ENCODE measurements around the gene NRAP. TPM values are rescaled to one million over a fixed set of nuclear protein-coding genes. Genes with fewer than 3 reads are reported as not detected.
A peak's percentile ranks its signal among the peaks of the same experiment; 100 is the strongest.

The NRAP gene
- polyA plus RNA-seq, 3 donors, result not detected

GRCh38 chr10:113708640-113709039 lies 44.8 kb upstream of the NRAP start:
- intact Hi-C loops (cut with micrococcal nuclease), result loop anchor here in 1 of 2 donors (10.0 kb wide), 1 partner anchor 406 kb away; no protein-coding TSS in a partner anchor
- WGBS (ENCODE audit: insufficient coverage), result 100% methylated on average over 1 of the region's 6 CpGs

DNA sequence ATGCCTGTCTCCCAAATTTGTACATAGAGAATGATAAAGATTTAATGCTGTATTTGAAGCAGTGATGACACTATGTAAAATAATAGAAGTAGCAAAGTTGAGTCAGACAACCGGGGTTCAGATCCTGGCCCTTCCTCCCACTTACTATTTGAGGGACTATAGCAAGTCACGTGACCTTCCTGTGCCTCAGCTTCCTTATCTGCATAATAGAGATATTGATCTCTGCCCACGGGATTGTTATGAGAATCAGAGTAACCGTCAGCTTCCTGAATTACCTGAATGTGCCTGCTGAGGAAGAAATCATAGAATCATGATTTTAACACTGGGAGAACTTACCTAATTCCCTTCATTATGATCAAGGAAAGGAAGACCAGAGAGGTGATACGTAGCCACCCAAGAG lies 42.8 kb upstream of the NRAP start:
- no peaks in the 10 kb centered on the region for H3K27me3 ChIP-seq (ENCODE audit: control insufficient read depth in 2 of 2, insufficient read depth in 2 of 2, low read length in 2 of 2)
- H2AFZ ChIP-seq (ENCODE audit: insufficient read depth, low read depth, low read length, poor library complexity, severe bottlenecking), result no peak overlapping the region
- Mint-ChIP-seq H3K9me3 (no peaks in the 10 kb centered on the region), H3K27ac (no peak overlapping the region), H3K36me3 (peaks cover 16 to 29% of the 10 kb centered on the region in 2 donors), H3K4me3 (no peak overlapping the region), H3K4me1 (peaks cover 5% of the 10 kb centered on the region), H3K27me3 (ENCODE audit: low read depth in 3 of 3) (peaks cover 0 to 2% (median 0%) of the 10 kb centered on the region in 3 donors)
- H3K4me3 ChIP-seq (replicated peaks in 1 of 3; ENCODE audit: low read depth in 2 of 3, low read length in 3 of 3), result no peak overlapping the region
- no peak overlapping the region for H3K9ac ChIP-seq (ENCODE audit: insufficient read depth, low read length, poor library complexity, severe bottlenecking)
- no peak for TF ChIP-seq CTCF (IDR thresholded peaks at IDR 0.05)
- no peak overlapping the region for H3K27ac ChIP-seq (ENCODE audit: low read depth in 1 of 2, low read length in 2 of 2)
- 100% methylated on average over 1 of the region's 5 CpGs for WGBS (ENCODE audit: insufficient coverage)
- peaks cover 17% of the 10 kb centered on the region for H4K20me1 ChIP-seq (ENCODE audit: insufficient read depth, low read length)
- intact Hi-C loops (cut with micrococcal nuclease), result loop anchor here in 1 of 2 donors (10.0 kb wide), 1 partner anchor 408 kb away; no protein-coding TSS in a partner anchor
- no peaks in the 10 kb centered on the region for H3K9me3 ChIP-seq (replicated peaks in 1 of 2; ENCODE audit: control insufficient read depth in 1 of 2, insufficient read depth in 1 of 2, low read length in 2 of 2)
- peaks cover 0 to 8% of the 10 kb centered on the region in 2 donors for H3K36me3 ChIP-seq (replicated peaks in 1 of 2; ENCODE audit: control insufficient read depth in 1 of 2, insufficient read depth in 2 of 2, low read length in 2 of 2)
- no peak for DNase-seq
- H3K4me2 ChIP-seq (replicated peaks; ENCODE audit: extremely low read depth, low read length, poor library complexity, severe bottlenecking), result no peak overlapping the region
- H3K79me2 ChIP-seq (ENCODE audit: insufficient read depth, low read length), result no peaks in the 10 kb centered on the region
- H3K4me1 ChIP-seq (ENCODE audit: control insufficient read depth in 1 of 2, insufficient read depth in 2 of 2, low read length in 2 of 2), result no peaks in the 10 kb centered on the region

More at GRCh38 chr10:113708640-113709039, 44.8 kb upstream of the NRAP start:
- no peaks in the 10 kb centered on the region for H3K27me3 ChIP-seq (ENCODE audit: control insufficient read depth in 2 of 2, insufficient read depth in 2 of 2, low read length in 2 of 2)
- H3K4me3 Mint-ChIP-seq, result no peak overlapping the region
- H3K4me2 ChIP-seq (replicated peaks; ENCODE audit: extremely low read depth, low read length, poor library complexity, severe bottlenecking), result no peak overlapping the region
- peaks cover 17% of the 10 kb centered on the region for H4K20me1 ChIP-seq (ENCODE audit: insufficient read depth, low read length)
- no peak overlapping the region for H2AFZ ChIP-seq (ENCODE audit: insufficient read depth, low read depth, low read length, poor library complexity, severe bottlenecking)
- H3K79me2 ChIP-seq (ENCODE audit: insufficient read depth, low read length), result no peaks in the 10 kb centered on the region
- peaks cover 5% of the 10 kb centered on the region for H3K4me1 Mint-ChIP-seq
- no peak overlapping the region for H3K27ac ChIP-seq (ENCODE audit: low read depth in 1 of 2, low read length in 2 of 2)
- H3K4me1 ChIP-seq (ENCODE audit: control insufficient read depth in 1 of 2, insufficient read depth in 2 of 2, low read length in 2 of 2), result no peaks in the 10 kb centered on the region
- peak overlapping the region in 1 of 7 donors; percentile 33 for H3K27ac Mint-ChIP-seq
- no peaks in the 10 kb centered on the region for H3K9me3 ChIP-seq (replicated peaks in 1 of 2; ENCODE audit: control insufficient read depth in 1 of 2, insufficient read depth in 1 of 2, low read length in 2 of 2)
- H3K9me3 Mint-ChIP-seq, result no peaks in the 10 kb centered on the region
- TF ChIP-seq CTCF (IDR thresholded peaks at IDR 0.05), result no peak
- peaks cover 0 to 9% of the 10 kb centered on the region in 2 donors for H3K36me3 ChIP-seq (replicated peaks in 1 of 2; ENCODE audit: control insufficient read depth in 1 of 2, insufficient read depth in 2 of 2, low read length in 2 of 2)
- H3K36me3 Mint-ChIP-seq, result peaks cover 20 to 21% of the 10 kb centered on the region in 2 donors
- DNase-seq, result no peak
- no peak overlapping the region for H3K4me3 ChIP-seq (replicated peaks in 1 of 3; ENCODE audit: low read depth in 2 of 3, low read length in 3 of 3)
- H3K27me3 Mint-ChIP-seq (ENCODE audit: low read depth in 3 of 3), result peaks cover 0 to 2% (median 0%) of the 10 kb centered on the region in 3 donors
- no peak overlapping the region for H3K9ac ChIP-seq (ENCODE audit: insufficient read depth, low read length, poor library complexity, severe bottlenecking)
